Measurements from ENCODE around the gene PSEN2.

The PSEN2 gene

DNA sequence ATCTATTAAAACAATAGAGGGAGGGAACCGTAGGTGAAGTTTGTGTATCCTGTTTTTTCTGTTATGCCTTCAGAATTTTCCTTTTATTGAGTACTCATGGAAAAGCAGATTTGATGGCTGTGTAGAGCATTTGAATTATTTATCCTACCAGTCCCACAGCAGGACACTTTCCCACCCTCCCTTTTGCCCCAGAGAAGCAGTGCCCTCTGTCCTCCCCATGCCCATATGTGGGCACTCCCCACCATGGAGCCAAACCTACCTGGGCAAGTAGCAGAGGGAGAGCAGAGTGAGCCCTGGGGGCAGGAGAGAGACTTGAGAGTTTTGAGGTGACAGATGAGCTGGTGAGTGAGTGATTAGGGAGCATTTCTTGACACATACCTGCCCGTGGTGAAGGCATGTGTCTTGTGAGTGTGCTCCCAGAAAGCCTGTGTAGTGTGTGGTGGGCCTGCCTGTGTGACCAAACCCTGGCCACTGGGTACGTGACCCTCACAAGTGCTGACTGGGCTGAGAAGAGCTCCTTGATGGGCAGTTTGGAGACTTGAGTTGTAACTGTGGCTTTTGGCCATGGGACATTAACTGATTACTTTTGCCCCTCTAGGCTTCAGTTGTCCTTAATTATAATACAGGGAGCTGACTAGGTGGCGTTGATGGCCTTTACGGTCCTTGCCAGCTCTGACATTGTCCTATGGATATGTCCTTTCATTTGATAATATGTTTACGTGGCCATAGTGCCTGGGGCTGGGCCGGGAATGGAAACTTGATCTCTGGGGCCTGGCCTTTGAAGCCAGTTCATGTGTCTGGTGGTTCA lies 3.6 kb downstream of the PSEN2 start:
- Histone ChIP-seq H3K36me3 (ENCODE audit: insufficient read depth, low read length) (no peaks in the 10 kb centered on the region), H3K9me3 (ENCODE audit: control insufficient read depth, insufficient read depth, low read length) (no peaks in the 10 kb centered on the region), H3K9ac (ENCODE audit: low read depth, low read length) (no peak overlapping the region), H3K4me1 (ENCODE audit: insufficient read depth, low read length) (peaks cover 25% of the 10 kb centered on the region; the same call in 1 of the 2 replicates)

DNA sequence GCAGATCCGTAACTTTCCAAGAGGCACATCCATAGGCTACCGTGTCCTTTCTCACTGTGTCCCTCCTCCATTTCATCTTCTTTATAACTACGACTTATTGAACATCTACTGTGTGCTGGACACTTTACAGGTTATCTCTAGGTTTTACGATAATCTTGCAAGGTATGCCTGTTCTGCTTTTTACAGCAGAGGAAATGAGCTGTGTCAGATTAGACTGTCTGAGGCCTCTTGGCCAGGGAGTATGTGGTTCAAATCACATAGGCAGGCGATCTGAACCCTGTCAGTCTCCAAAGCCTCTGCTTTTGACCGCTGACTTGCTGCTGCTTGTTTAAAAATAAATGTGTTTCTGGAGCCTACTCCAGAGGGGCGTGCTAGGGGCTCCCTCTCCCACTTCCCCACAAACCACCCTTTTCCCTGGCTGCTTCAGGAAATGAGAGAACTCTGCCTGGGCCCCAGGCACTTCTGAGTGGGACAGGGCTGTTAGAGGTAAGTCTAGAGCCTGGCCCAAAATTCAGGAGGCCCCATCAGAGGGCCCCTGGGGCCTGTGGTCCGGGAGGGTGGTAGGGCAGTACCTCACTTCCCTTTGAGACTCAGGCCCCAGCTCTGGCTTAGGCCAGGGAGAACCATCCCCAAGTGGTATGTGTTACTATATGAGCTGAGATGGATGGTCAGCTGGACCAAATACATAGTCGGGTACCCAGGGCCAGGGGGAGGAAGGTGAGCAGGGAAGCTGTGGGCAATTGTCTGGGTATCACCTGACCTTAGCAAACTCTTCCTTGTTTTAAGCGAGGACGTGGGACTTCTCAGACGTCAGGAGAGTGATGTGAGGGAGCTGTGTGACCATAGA lies 4.4 kb downstream of the PSEN2 start:
- Histone ChIP-seq H3K36me3 (ENCODE audit: insufficient read depth, low read length) (no peaks in the 10 kb centered on the region), H3K4me1 (ENCODE audit: insufficient read depth, low read length) (peaks cover 25% of the 10 kb centered on the region; the same call in 1 of the 2 replicates), H3K9ac (ENCODE audit: low read depth, low read length) (no peak overlapping the region), H3K9me3 (ENCODE audit: control insufficient read depth, insufficient read depth, low read length) (no peaks in the 10 kb centered on the region)

GRCh38 chr1:226875641-226876295 lies 5.4 kb downstream of the PSEN2 start:
- no peaks in the 10 kb centered on the region for H3K36me3 ChIP-seq (ENCODE audit: insufficient read depth, low read length)
- no peaks in the 10 kb centered on the region for H3K9me3 ChIP-seq (ENCODE audit: control insufficient read depth, insufficient read depth, low read length)
- H3K9ac ChIP-seq (ENCODE audit: low read depth, low read length): no peak overlapping the region
- peaks cover 25% of the 10 kb centered on the region; the same call in 1 of the 2 replicates for H3K4me1 ChIP-seq (ENCODE audit: insufficient read depth, low read length)

DNA sequence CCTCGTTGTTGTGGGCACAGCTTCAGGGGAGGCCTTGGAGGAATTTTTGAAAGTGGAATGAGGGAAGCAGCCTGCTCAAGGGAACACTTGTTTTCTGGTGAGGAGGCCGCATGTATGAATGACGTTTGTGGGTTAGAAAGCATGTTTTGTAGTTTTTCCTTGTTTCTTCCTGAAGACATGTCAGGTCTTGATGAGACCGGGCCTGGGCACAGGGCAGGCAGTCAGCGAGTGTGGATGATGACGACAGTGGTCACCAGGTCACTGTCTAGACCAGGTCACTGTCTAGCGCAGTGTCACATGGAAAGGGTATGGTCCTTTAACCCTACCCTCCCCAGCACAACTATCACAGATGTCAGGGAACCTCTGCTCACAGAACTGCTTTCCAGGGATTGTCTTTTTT lies 7.3 kb downstream of the PSEN2 start:
- Histone ChIP-seq H3K4me1 (ENCODE audit: insufficient read depth, low read length) (peaks cover 19% of the 10 kb centered on the region; the same call in 1 of the 2 replicates), H3K9me3 (ENCODE audit: control insufficient read depth, insufficient read depth, low read length) (no peaks in the 10 kb centered on the region)

GRCh38 chr1:226880372-226881287 lies 10.2 kb downstream of the PSEN2 start:
- no peak overlapping the region for H3K9ac ChIP-seq (ENCODE audit: low read depth, low read length)
- peaks cover 5% of the 10 kb centered on the region; the same call in 1 of the 2 replicates for H3K4me1 ChIP-seq (ENCODE audit: insufficient read depth, low read length)
- H3K9me3 ChIP-seq (ENCODE audit: control insufficient read depth, insufficient read depth, low read length): no peaks in the 10 kb centered on the region
- peaks cover 5% of the 10 kb centered on the region for H3K36me3 ChIP-seq (ENCODE audit: insufficient read depth, low read length)

More for the DNA sequence above, 7.3 kb downstream of the PSEN2 start:
- Histone ChIP-seq H3K36me3 (ENCODE audit: insufficient read depth, low read length) (peaks cover 3% of the 10 kb centered on the region), H3K9ac (ENCODE audit: low read depth, low read length) (no peak overlapping the region)

- H3K9me3 ChIP-seq (ENCODE audit: control insufficient read depth, insufficient read depth, low read length): no peaks in the 10 kb centered on the region
- H3K36me3 ChIP-seq (ENCODE audit: insufficient read depth, low read length): peaks cover 5% of the 10 kb centered on the region
- H3K4me1 ChIP-seq (ENCODE audit: insufficient read depth, low read length): no peaks in the 10 kb centered on the region
- no peak overlapping the region for H3K9ac ChIP-seq (ENCODE audit: low read depth, low read length)
These were observed 11.2 kb downstream of the PSEN2 start for GRCh38 chr1:226881515-226882185.

GRCh38 chr1:226882187-226882586 lies 11.8 kb downstream of the PSEN2 start:
- no peaks in the 10 kb centered on the region for H3K4me1 ChIP-seq (ENCODE audit: insufficient read depth, low read length)
- peaks cover 5% of the 10 kb centered on the region for H3K36me3 ChIP-seq (ENCODE audit: insufficient read depth, low read length)
- no peak overlapping the region for H3K9ac ChIP-seq (ENCODE audit: low read depth, low read length)

GRCh38 chr1:226882631-226883409 lies 12.4 kb downstream of the PSEN2 start:
- Histone ChIP-seq H3K36me3 (ENCODE audit: insufficient read depth, low read length) (peaks cover 5% of the 10 kb centered on the region), H3K9ac (ENCODE audit: low read depth, low read length) (no peak overlapping the region), H3K4me1 (ENCODE audit: insufficient read depth, low read length) (no peaks in the 10 kb centered on the region), H3K9me3 (ENCODE audit: control insufficient read depth, insufficient read depth, low read length) (no peaks in the 10 kb centered on the region)

More at GRCh38 chr1:226882187-226882586, 11.8 kb downstream of the PSEN2 start:
- H3K9me3 ChIP-seq (ENCODE audit: control insufficient read depth, insufficient read depth, low read length): no peaks in the 10 kb centered on the region

DNA sequence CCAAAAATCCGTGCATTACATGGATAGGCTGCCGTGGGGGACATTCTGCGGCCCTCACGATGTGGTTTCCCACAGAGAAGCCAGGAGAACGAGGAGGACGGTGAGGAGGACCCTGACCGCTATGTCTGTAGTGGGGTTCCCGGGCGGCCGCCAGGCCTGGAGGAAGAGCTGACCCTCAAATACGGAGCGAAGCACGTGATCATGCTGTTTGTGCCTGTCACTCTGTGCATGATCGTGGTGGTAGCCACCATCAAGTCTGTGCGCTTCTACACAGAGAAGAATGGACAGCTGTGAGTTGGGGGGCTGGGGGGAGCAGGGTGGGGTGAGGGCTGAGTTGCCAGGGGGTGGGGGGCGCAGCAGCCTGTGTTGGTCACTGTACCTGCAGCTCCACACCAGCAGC lies 13.2 kb downstream of the PSEN2 start:
- Histone ChIP-seq H3K9me3 (ENCODE audit: control insufficient read depth, insufficient read depth, low read length) (no peaks in the 10 kb centered on the region), H3K9ac (ENCODE audit: low read depth, low read length) (no peak overlapping the region), H3K36me3 (ENCODE audit: insufficient read depth, low read length) (peaks cover 5% of the 10 kb centered on the region), H3K4me1 (ENCODE audit: insufficient read depth, low read length) (no peaks in the 10 kb centered on the region)

DNA sequence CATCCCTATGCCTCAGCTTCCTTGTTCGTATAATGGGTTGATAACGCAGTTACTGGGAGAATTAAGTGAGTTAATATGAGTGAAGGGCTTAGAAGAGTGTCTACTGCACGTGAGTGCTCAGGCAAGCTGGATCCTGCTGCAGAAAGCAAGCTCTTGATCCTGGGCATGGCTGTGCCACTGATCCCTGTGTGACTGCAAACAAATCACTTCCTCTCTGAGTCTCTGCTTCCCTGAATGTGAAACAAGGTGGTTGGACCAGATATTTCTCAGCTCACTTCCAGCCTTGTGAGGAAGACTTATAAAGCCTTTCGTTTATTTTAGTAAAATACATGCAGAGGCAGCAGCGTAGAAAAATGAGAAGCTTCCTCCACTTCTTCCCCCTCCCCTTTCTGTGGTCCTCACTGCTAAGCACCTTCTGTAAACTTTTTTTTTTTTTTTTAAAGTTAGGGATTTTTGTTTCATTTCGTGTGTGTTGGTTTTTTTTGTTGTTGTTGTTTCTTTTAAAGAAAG lies 13.8 kb downstream of the PSEN2 start:
- H3K36me3 ChIP-seq (ENCODE audit: insufficient read depth, low read length): peaks cover 5% of the 10 kb centered on the region
- H3K9me3 ChIP-seq (ENCODE audit: control insufficient read depth, insufficient read depth, low read length): no peaks in the 10 kb centered on the region
- H3K4me1 ChIP-seq (ENCODE audit: insufficient read depth, low read length): no peaks in the 10 kb centered on the region
- no peak overlapping the region for H3K9ac ChIP-seq (ENCODE audit: low read depth, low read length)

DNA sequence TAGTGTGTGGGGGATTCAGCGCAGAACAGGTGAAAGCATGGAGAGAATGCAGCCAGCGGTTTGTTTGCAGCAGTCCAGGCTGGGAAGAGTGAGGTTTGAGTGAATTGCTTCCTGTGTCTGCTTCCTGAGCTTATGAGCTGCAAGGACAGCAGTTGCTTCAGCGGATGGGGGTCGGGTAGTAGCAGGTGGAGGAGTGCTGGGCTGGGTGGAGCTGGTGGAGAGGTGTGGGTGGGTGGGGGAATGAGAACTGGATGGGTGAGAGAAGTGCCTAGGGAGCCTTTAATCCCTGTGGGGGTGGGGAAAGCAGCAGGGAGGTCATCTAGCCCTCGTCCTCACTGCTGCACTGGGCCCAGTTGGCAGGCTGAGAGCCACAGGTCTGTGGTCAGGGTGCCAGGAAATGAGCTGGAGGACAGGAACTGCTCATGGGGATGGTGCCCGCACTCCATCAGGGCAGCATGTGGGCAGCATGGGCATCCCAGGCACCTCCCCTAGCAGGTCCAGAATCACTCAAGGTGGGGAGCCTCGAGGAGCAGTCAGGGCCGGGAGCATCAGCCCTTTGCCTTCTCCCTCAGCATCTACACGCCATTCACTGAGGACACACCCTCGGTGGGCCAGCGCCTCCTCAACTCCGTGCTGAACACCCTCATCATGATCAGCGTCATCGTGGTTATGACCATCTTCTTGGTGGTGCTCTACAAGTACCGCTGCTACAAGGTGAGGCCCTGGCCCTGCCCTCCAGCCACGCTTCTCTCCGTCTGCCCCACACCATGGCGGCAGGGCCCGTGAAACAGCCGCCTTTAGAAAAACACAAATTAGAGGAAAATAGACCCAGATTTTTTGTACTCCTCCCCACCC lies 14.8 kb downstream of the PSEN2 start:
- Histone ChIP-seq H3K9me3 (ENCODE audit: control insufficient read depth, insufficient read depth, low read length) (no peaks in the 10 kb centered on the region), H3K36me3 (ENCODE audit: insufficient read depth, low read length) (peaks cover 5% of the 10 kb centered on the region), H3K9ac (ENCODE audit: low read depth, low read length) (no peak overlapping the region), H3K4me1 (ENCODE audit: insufficient read depth, low read length) (no peaks in the 10 kb centered on the region)
